OCI-LY7 (cell line): ENCODE data around the gene ELMO1. TPM values are rescaled to one million over a fixed set of nuclear protein-coding genes. Genes with fewer than 3 reads are reported as not detected.

Experiments
- BruUV-seq: library from RNA; stranded (reverse); fragments of 400-500 nt; replicated peaks from 2 replicates; lab custom pipeline; 2021; lab: Mats Ljungman, UMichigan
- CTCF ChIA-PET: fragments of 300-600 bp; sonication (Branson Sonifier 250); formaldehyde crosslinking; loops from one replicate; lab custom pipeline; 2022; ENCODE audit warnings: antibody characterized with exemption; ENCODE audit not compliant: unreplicated experiment; lab: Charles Lee
- POLR2A ChIA-PET: fragments of 300-600 bp; sonication (Branson Sonifier 250); formaldehyde crosslinking; loops from one replicate; lab custom pipeline; 2022; ENCODE audit warnings: antibody characterized with exemption; lab: Charles Lee
- DNase-seq: peaks from one replicate; pipeline ENCODE4 v3.0.0-alpha.2; 2015; ENCODE audit warnings: low spot score
- H2AFZ ChIP-seq: fragments of 200-600 bp; sonication (generic), shearing (Covaris generic); 2 replicates; pipeline ENCODE4 v1.6.1; 2014; ENCODE audit warnings: mild to moderate bottlenecking, antibody characterized with exemption, low read length, moderate library complexity
- H3K27ac ChIP-seq: fragments of 200-600 bp; sonication (generic); 2 replicates; pipeline ENCODE4 v1.5.1; 2014; ENCODE audit warnings: mixed run types, low read depth, mild to moderate bottlenecking, moderate library complexity, low read length, inconsistent platforms; ENCODE audit not compliant: poor library complexity, severe bottlenecking
- H3K36me3 ChIP-seq: fragments of 200-600 bp; sonication (generic); 2 replicates; pipeline ENCODE4 v1.6.1; 2014; ENCODE audit warnings: mild to moderate bottlenecking, antibody characterized with exemption, low read length, moderate library complexity, mixed read lengths; ENCODE audit not compliant: insufficient read depth
- H3K4me1 ChIP-seq: fragments of 200-600 bp; sonication (generic); 2 replicates; pipeline ENCODE4 v1.5.1; 2014; ENCODE audit warnings: mild to moderate bottlenecking, low read length; ENCODE audit not compliant: insufficient read depth, poor library complexity, severe bottlenecking
- H3K4me2 ChIP-seq: fragments of 200-600 bp; sonication (generic); 2 replicates; pipeline ENCODE4 v1.6.1; 2014; ENCODE audit warnings: mild to moderate bottlenecking, low read length
- H3K4me3 ChIP-seq: fragments of 200-600 bp; sonication (generic); 2 replicates; pipeline ENCODE4 v1.5.1; 2014; ENCODE audit warnings: mild to moderate bottlenecking, low read depth, low read length; ENCODE audit not compliant: poor library complexity, severe bottlenecking
- H3K79me2 ChIP-seq: fragments of 200-600 bp; sonication (generic); 2 replicates; pipeline ENCODE4 v1.6.1; 2016; ENCODE audit warnings: low read depth, mild to moderate bottlenecking, low read length, moderate library complexity, mixed read lengths; ENCODE audit not compliant: insufficient read depth
- H3K9me2 ChIP-seq: fragments of 200-600 bp; sonication (generic); 2 replicates; pipeline ENCODE4 v1.6.1; 2016; ENCODE audit warnings: mild to moderate bottlenecking, low read length, mixed read lengths; ENCODE audit not compliant: insufficient read depth
- H3K9me3 ChIP-seq: fragments of 200-600 bp; sonication (generic); 2 replicates; pipeline ENCODE4 v1.6.1; 2014; ENCODE audit warnings: mild to moderate bottlenecking, mixed run types, low read length, mixed read lengths
- H4K20me1 ChIP-seq: fragments of 200-600 bp; sonication (generic); 2 replicates; pipeline ENCODE4 v1.6.1; 2014; ENCODE audit warnings: mild to moderate bottlenecking, antibody characterized with exemption, low read length, moderate library complexity, mixed read lengths; ENCODE audit not compliant: insufficient read depth
- CTCF ChIP-seq: fragments of 200-600 bp; sonication (generic); conservative IDR thresholded peaks from 2 replicates; pipeline ENCODE4 v1.5.1; 2014; ENCODE audit warnings: mild to moderate bottlenecking, antibody characterized with exemption, low read length, moderate library complexity, mixed read lengths
- EZH2phosphoT487 ChIP-seq: fragments of 200-600 bp; sonication (generic); IDR thresholded peaks from 2 replicates; pipeline ENCODE4 v1.6.1; 2018; ENCODE audit warnings: low read depth, borderline replicate concordance, mild to moderate bottlenecking, mixed run types, antibody characterized with exemption, low read length, moderate library complexity, mixed read lengths
- intact Hi-C: fragments of 100-400 bp; cut with micrococcal nuclease; formaldehyde crosslinking; loops from one replicate; pipeline ENCODE4 v1.10.0; 2022; ENCODE audit not compliant: unreplicated experiment
- total RNA-seq, 2 experiments: library from RNA; depleted of rRNA in 1 of 2; stranded (reverse); fragments of >200 nt in 1 of 2; shearing (Covaris generic) in 1 of 2; gene quantifications; 2 replicates each; pipeline ENCODE4 v1.2.3, GENCODE V29; 2014 to 2022

Gene ELMO1
- total RNA-seq, 2 experiments from 2014 or later = 101 to 103 TPM

DNA sequence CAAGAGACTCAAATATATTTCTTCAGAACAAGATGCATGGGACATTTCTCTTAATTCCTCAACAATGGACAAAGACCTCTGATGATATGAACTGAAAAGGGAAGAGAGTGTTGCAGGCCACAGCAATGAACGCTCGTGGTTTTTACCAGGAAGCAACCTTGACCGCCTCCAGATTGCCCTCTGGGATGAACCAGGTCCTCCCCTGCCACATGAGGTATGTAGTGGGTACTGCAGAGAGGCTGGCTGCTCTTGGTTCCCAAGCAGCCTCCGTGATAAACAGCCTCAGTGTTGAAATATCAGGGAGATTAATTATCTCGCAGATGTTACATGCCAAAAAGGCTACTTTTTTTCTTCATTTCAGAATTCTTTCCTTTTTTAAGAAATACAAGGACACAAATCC, 338.8 kb downstream of the ELMO1 start:
- no peak overlapping the region for H3K4me3 ChIP-seq
- H3K36me3 ChIP-seq = peaks cover 25% of the 10 kb centered on the region; the same call in 1 of the 2 replicates
- no peak overlapping the region for H3K27ac ChIP-seq
- intact Hi-C loops = no loop called here
- peaks cover 7% of the 10 kb centered on the region; the same call in 1 of the 2 replicates for H4K20me1 ChIP-seq
- H3K9me3 ChIP-seq = no peaks in the 10 kb centered on the region
- no peak overlapping the region for H3K4me2 ChIP-seq
- no peak for DNase-seq
- BruUV-seq = no TSS peak
- H2AFZ ChIP-seq = no peak overlapping the region
- POLR2A ChIA-PET = no interaction called here
- H3K9me2 ChIP-seq = no peaks in the 10 kb centered on the region
- no peaks in the 10 kb centered on the region for H3K79me2 ChIP-seq
- CTCF ChIA-PET = no interaction called here
- TF ChIP-seq CTCF (no peak), EZH2phosphoT487 (no peak)
- H3K4me1 ChIP-seq = peaks cover 8% of the 10 kb centered on the region

DNA sequence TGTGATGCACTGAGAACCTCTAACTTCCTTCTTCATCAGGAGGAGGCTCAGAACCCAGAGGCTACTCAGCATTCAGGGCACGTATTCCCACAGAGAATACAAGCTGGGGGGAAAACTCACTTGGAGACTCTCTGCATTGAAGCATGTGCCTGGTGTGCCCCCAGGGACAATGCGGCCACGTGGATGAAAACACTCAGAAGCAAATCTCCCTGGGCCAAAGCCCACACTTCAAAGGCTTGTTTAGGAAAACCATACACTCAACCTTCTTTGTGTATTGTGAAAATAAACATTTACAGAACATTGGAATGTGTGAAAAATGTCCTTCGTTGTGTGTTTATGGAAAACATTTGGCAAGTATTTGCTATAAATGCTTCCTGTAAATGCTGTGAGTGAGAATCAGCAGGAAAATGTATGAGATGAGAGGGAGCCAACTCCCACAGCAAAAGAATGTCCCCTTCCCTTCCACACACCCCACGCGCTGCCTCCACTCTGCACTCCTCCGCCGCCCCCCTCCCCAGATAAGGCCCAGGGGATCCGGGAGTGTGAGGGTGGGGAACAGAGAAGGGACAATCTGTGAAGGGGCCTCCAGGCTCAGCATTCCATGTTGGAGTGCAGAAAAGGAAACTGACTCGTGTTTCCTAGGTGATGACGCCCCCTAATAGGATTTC, 339.5 kb downstream of the ELMO1 start:
- Histone ChIP-seq H3K27ac (no peak overlapping the region), H3K79me2 (no peaks in the 10 kb centered on the region), H2AFZ (no peak overlapping the region), H3K4me1 (peaks cover 8% of the 10 kb centered on the region), H3K9me2 (no peaks in the 10 kb centered on the region), H3K4me3 (no peak overlapping the region), H3K4me2 (no peak overlapping the region), H4K20me1 (peaks cover 7% of the 10 kb centered on the region; the same call in 1 of the 2 replicates), H3K36me3 (peaks cover 25% of the 10 kb centered on the region; the same call in 1 of the 2 replicates), H3K9me3 (no peaks in the 10 kb centered on the region)
- DNase-seq = no peak
- CTCF ChIA-PET = no interaction called here
- TF ChIP-seq EZH2phosphoT487 (no peak), CTCF (no peak)
- no TSS peak for BruUV-seq
- POLR2A ChIA-PET = no interaction called here
- intact Hi-C loops = no loop called here

DNA sequence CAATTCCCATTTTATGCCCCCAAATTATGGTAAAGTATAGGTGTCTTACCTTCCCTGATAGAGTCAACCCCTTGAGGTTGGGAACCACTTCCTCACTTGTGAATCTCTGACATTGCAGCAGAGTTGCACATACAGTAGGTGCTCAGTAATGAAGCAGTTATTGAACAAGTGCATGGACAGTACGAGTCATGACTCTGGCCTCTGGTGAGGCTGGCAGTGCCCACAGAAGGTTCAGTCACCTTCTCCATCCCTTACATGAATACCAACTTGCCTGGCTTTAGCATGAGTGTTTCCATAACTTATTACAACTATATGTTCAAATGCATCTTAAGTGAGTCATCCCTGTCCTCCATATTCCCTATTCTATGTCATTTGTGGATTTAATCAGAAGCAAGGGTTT, 340.0 kb downstream of the ELMO1 start:
- Histone ChIP-seq H2AFZ (no peak overlapping the region), H4K20me1 (peaks cover 7% of the 10 kb centered on the region; the same call in 1 of the 2 replicates), H3K36me3 (peaks cover 25% of the 10 kb centered on the region; the same call in 1 of the 2 replicates), H3K4me3 (no peak overlapping the region), H3K9me2 (no peaks in the 10 kb centered on the region), H3K9me3 (no peaks in the 10 kb centered on the region), H3K27ac (no peak overlapping the region), H3K4me1 (peaks cover 8% of the 10 kb centered on the region), H3K4me2 (no peak overlapping the region), H3K79me2 (no peaks in the 10 kb centered on the region)
- POLR2A ChIA-PET = no interaction called here
- intact Hi-C loops = no loop called here
- no peak for DNase-seq
- TF ChIP-seq EZH2phosphoT487 = no peak
- TF ChIP-seq CTCF = no peak
- CTCF ChIA-PET = no interaction called here
- no TSS peak for BruUV-seq
